Natural killer cell (primary cell): ENCODE data around the gene SLC26A9. TPM values are rescaled to one million over a fixed set of nuclear protein-coding genes. Genes with fewer than 3 reads are reported as not detected.
A peak's percentile ranks its signal among the peaks of the same experiment; 100 is the strongest.

ENCODE experiments used
- ATAC-seq, 3 donors: fragments of 150-1000 bp in 2 of 3; fragments of 200-7000 bp in 1 of 3; cut with Tn5 transposase; 1 replicate in 1 of 3; 2 replicates in 2 of 3; pipeline ENCODE4 v1.10.0; 2021; ENCODE audit warnings: mild to moderate bottlenecking in 2 of 3, moderate library complexity in 2 of 3
- DNase-seq, 2 donors: peaks; one replicate each; pipeline versions ENCODE4 v3.0.0 to v3.0.0-alpha.2; 2013 to 2021; ENCODE audit warnings: mixed read lengths in 1 of 2
- H3K27ac ChIP-seq: one replicate; pipeline ENCODE4 v1.5.1; 2013; ENCODE audit warnings: mild to moderate bottlenecking, low read length
- H3K27me3 ChIP-seq: one replicate; pipeline ENCODE4 v1.6.1; 2013; ENCODE audit warnings: low read length; ENCODE audit not compliant: control insufficient read depth, insufficient read depth
- H3K36me3 ChIP-seq: one replicate; pipeline ENCODE4 v1.6.1; 2013; ENCODE audit warnings: low read length; ENCODE audit not compliant: control insufficient read depth, insufficient read depth
- H3K4me1 ChIP-seq: one replicate; pipeline ENCODE4 v1.6.1; 2013; ENCODE audit warnings: low read length; ENCODE audit not compliant: control insufficient read depth, insufficient read depth
- H3K4me3 ChIP-seq: one replicate; pipeline ENCODE4 v1.5.1; 2013; ENCODE audit warnings: low read length
- H3K9me3 ChIP-seq: one replicate; pipeline ENCODE4 v1.6.1; 2013; ENCODE audit warnings: low read length; ENCODE audit not compliant: control insufficient read depth, insufficient read depth
- H3K27ac Mint-ChIP-seq, 2 donors: one replicate each; pipeline ENCODE4 v1.8.0; 2022; ENCODE audit warnings: mild to moderate bottlenecking in 2 of 2, mixed read lengths in 2 of 2, moderate library complexity in 1 of 2
- H3K27me3 Mint-ChIP-seq, 2 donors: one replicate each; pipeline ENCODE4 v1.8.0; 2022; ENCODE audit warnings: low read depth in 2 of 2, mixed read lengths in 2 of 2
- H3K36me3 Mint-ChIP-seq: one replicate; pipeline ENCODE4 v1.8.0; 2022; ENCODE audit warnings: mixed read lengths
- H3K4me1 Mint-ChIP-seq, 2 donors: one replicate each; pipeline ENCODE4 v1.8.0; 2022; ENCODE audit warnings: mixed read lengths in 2 of 2
- H3K4me3 Mint-ChIP-seq: one replicate; pipeline ENCODE4 v1.8.0; 2022; ENCODE audit warnings: mild to moderate bottlenecking, moderate library complexity, mixed read lengths
- H3K9me3 Mint-ChIP-seq, 2 donors: one replicate each; pipeline ENCODE4 v1.8.0; 2022; ENCODE audit warnings: mixed read lengths in 2 of 2
- CTCF ChIP-seq: fragments of 200-600 bp; IDR thresholded peaks from one replicate; pipeline ENCODE4 v1.8.0; 2022; ENCODE audit warnings: antibody characterized with exemption
- WGBS: methylation state at CpG from one replicate; pipeline ENCODE4 v1.1.7; 2013; ENCODE audit warnings: missing lambda C conversion rate; ENCODE audit not compliant: insufficient coverage; 5-methylcytosine and 5-hydroxymethylcytosine counted together
- intact Hi-C: fragments of 100-400 bp; cut with micrococcal nuclease; formaldehyde crosslinking; loops from one replicate; pipeline ENCODE4 v1.14.2; 2022
- total RNA-seq, 4 donors: library from RNA; stranded (reverse); fragments of 120-200 nt in 1 of 4; gene quantifications; one replicate each; pipeline versions ENCODE4 v1.2.3 to v1.2.4, GENCODE V29; 2013 to 2022

Gene SLC26A9
- total RNA-seq, 3 donors from 2014 or later (not counting 1 experiment from before 2014, with no cell fraction given) = not detected

- no peaks in the 10 kb centered on the region for H3K9me3 Mint-ChIP-seq
- intact Hi-C loops = no loop called here
- H3K27me3 Mint-ChIP-seq = peaks cover 0 to 2% of the 10 kb centered on the region in 2 donors
- Histone ChIP-seq H3K4me3 (no peak overlapping the region), H3K4me1 (no peaks in the 10 kb centered on the region), H3K27ac (no peak overlapping the region), H3K9me3 (no peaks in the 10 kb centered on the region), H3K36me3 (no peaks in the 10 kb centered on the region), H3K27me3 (no peaks in the 10 kb centered on the region)
- no peak overlapping the region for H3K4me3 Mint-ChIP-seq
- H3K27ac Mint-ChIP-seq = no peak overlapping the region
- TF ChIP-seq CTCF = no peak
- peaks cover 0 to 6% of the 10 kb centered on the region in 2 donors for H3K4me1 Mint-ChIP-seq
- no peaks in the 10 kb centered on the region for H3K36me3 Mint-ChIP-seq
- 89% methylated on average over 11 of the region's 11 CpGs for WGBS
- DNase-seq (no peak), ATAC-seq (peak in 1 of 3 donors; percentile 30)
These were observed 29.4 kb upstream of the SLC26A9 start for GRCh38 chr1:205972491-205973168.

GRCh38 chr1:205972081-205972480 lies 28.8 kb upstream of the SLC26A9 start:
- no peak overlapping the region for H3K4me3 ChIP-seq
- intact Hi-C loops = no loop called here
- whole genome bisulfite sequencing = 81% methylated on average over 4 of the region's 4 CpGs

GRCh38 chr1:205971082-205971481 lies 27.8 kb upstream of the SLC26A9 start:
- Histone ChIP-seq H3K4me3 (no peak overlapping the region), H3K27me3 (no peaks in the 10 kb centered on the region), H3K9me3 (no peaks in the 10 kb centered on the region), H3K4me1 (no peaks in the 10 kb centered on the region), H3K36me3 (no peaks in the 10 kb centered on the region), H3K27ac (no peak overlapping the region)
- WGBS = 82% methylated on average over 4 of the region's 4 CpGs
- no peak for TF ChIP-seq CTCF
- no peak for DNase-seq
- no peak overlapping the region for H3K27ac Mint-ChIP-seq
- H3K27me3 Mint-ChIP-seq = peaks cover 0 to 2% of the 10 kb centered on the region in 2 donors
- no peaks in the 10 kb centered on the region for H3K9me3 Mint-ChIP-seq
- H3K4me3 Mint-ChIP-seq = no peak overlapping the region
- intact Hi-C loops = no loop called here
- H3K4me1 Mint-ChIP-seq = peaks cover 0 to 6% of the 10 kb centered on the region in 2 donors
- ATAC-seq = no peak
- H3K36me3 Mint-ChIP-seq = no peaks in the 10 kb centered on the region

More at GRCh38 chr1:205972081-205972480, 28.8 kb upstream of the SLC26A9 start:
- H3K9me3 ChIP-seq = no peaks in the 10 kb centered on the region
- Mint-ChIP-seq H3K27ac (no peak overlapping the region), H3K4me3 (no peak overlapping the region), H3K27me3 (peaks cover 0 to 2% of the 10 kb centered on the region in 2 donors), H3K9me3 (no peaks in the 10 kb centered on the region), H3K36me3 (no peaks in the 10 kb centered on the region), H3K4me1 (peaks cover 0 to 6% of the 10 kb centered on the region in 2 donors)
- no peak overlapping the region for H3K27ac ChIP-seq
- H3K4me1 ChIP-seq = no peaks in the 10 kb centered on the region
- no peaks in the 10 kb centered on the region for H3K27me3 ChIP-seq
- H3K36me3 ChIP-seq = no peaks in the 10 kb centered on the region
- TF ChIP-seq CTCF = no peak
- ATAC-seq (no peak), DNase-seq (no peak)

GRCh38 chr1:205970486-205970885 lies 27.2 kb upstream of the SLC26A9 start:
- Mint-ChIP-seq H3K27me3 (peaks cover 0 to 2% of the 10 kb centered on the region in 2 donors), H3K4me1 (peaks cover 0 to 6% of the 10 kb centered on the region in 2 donors), H3K27ac (no peak overlapping the region), H3K36me3 (no peaks in the 10 kb centered on the region), H3K9me3 (no peaks in the 10 kb centered on the region), H3K4me3 (no peak overlapping the region)
- no peaks in the 10 kb centered on the region for H3K4me1 ChIP-seq
- H3K36me3 ChIP-seq = no peaks in the 10 kb centered on the region
- no peak overlapping the region for H3K27ac ChIP-seq
- DNase-seq (no peak), ATAC-seq (no peak)
- no peak overlapping the region for H3K4me3 ChIP-seq
- intact Hi-C loops = no loop called here
- no CpG with 5 or more reads among the region's 1 CpG for WGBS
- H3K9me3 ChIP-seq = no peaks in the 10 kb centered on the region
- no peak for TF ChIP-seq CTCF
- H3K27me3 ChIP-seq = no peaks in the 10 kb centered on the region
